ENCODE data around the gene KLF4.
A peak's percentile ranks its signal among the peaks of the same experiment; 100 is the strongest.
"Not testable (repeated sequence)": the region's sequence is repeated elsewhere in the genome, so short reads cannot be mapped to it uniquely, and the experiment has no call there.

The KLF4 gene

DNA sequence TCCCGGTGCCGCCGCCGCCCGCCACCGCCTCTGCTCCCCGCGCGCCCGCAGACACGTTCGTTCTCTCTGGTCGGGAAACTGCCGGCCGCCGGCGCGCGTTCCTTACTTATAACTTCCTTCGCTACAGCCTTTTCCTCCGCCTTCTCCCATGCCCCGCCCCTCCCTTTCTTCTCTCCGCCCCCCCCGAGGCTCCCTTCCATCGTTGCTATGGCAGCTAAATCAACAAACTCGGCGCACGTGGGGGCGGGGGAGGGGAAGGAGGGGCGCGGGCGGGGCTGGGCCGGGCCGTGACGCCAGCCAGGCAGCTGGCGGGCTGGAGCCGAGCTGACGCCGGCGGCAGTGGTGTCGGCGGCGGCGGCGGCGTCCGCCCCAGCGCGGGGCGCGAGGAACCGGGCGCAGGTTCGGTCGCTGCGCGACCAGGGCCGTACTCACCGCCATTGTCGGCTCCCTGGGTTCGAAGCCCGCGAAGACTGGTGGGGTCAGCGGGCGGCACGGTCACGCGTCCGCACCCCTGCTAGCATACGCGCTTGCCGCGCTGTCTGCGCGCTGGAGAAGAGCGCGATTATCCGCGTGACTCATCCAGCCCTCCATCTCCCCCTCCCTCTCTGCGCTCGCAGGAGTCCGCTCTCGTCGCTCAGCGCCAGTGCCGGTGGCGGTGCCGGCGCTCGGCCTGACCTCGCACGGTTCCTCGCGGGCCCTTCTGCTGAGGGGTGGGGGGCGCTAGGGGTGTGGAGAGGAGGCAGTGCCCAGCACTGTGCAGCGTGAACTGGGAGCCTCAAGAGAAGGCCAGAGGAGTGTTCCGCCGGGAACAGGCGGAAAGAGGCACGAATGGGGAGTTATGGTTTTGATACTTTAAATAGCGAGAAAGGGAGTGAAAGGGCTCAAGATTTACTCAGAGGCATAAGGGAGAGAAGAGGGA is at the start of gene KLF4:
TSS of gene KLF4 (minus strand) at position 83 of the 919 bp plus-strand sequence. CDS start 597 bp downstream, outside the sequence.
- FAIRE-seq, result no peak

DNA sequence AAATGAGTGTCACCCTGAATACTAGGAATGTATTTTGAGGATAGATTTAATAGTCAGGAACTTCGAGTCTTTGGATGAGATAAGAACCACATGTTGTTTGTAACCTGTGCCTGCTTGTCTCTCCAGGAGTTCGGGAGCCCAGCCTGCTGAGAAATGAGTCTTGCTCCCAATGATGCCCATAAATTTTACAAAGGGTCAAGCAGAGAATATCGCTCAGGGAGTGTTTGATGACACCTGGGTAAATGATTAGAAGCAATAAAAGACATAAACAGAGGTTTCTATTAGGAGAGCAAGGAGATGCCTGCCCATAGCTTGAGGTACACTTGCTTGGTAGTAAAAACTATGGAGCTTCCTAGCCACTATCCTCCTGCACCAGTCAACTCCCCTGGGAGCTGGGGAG is 46.9 kb upstream of the KLF4 start:
- FAIRE-seq, result no peak

DNA sequence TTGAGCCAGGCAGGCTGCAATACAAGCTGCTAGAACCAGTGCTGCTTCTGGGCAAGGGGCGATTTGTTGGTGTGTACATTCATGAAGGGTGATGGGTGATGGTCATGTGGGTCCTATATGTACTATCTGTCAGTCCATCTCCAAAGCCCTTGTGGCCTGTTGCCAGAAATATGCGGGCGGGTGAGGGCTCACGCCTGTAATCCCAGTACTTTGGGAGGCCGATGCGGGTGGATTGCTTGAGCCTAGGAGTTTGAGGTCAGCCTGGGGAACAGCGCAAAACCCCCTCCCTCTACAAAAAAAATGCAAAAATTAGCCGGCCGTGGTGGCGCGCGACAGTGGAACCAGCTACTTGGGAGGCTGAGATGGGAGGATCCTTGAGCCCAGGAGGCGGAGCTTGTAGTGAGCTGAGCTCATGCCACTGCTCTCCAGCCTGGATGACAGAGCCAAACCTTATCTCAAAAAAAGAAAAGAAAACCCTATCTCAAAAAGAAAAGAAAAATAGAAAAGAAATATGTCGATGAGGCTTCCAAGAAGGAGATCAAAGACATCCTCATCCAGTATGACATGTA is 45.0 kb upstream of the KLF4 start:
- FAIRE-seq, result no peak

DNA sequence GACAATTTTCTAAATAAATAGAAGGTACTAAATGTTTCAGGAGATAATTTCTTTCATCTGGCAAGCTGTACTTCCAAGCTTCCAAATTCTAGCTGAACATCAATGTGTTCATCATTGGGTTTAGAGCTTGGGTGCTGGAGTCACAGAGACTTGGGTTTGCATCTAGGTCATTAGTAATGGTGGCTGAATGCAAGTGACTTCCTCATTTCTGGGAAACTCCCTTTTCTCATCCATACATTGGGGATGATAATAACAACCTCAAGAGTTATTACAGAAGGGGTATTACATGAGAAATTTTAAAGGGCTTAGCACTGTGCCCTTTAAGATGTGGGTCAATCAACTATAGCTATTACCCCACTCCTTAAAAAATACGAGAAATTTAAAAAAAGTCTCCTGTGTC is 41.1 kb upstream of the KLF4 start:
- no peak for FAIRE-seq

- no peak for FAIRE-seq
These were observed 39.1 kb upstream of the KLF4 start for GRCh38 chr9:107528686-107529085.

DNA sequence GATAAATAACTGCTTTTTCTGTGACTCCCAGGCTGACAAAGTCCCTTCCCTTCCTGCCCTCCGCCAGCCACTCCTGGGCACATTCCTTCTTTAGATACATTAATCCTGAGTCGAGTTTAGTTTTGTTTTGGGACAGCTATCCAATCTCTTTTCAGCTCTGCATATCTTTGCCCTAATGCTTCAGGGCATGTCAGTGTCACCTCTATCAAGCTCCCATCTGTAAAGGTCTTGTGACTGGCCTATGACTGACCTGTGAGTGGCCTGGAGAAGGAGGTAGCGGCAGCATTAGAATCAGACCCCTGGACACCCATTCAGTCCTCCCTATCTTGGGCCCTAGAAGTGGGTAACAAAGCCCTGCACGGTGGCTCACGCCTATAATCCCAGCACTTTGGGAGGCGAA is 34.0 kb upstream of the KLF4 start:
- FAIRE-seq, result no peak

- no peak for FAIRE-seq
These were observed 30.6 kb upstream of the KLF4 start for GRCh38 chr9:107520186-107520585.

GRCh38 chr9:107518037-107518807 is 28.7 kb upstream of the KLF4 start:
- FAIRE-seq, result no peak

DNA sequence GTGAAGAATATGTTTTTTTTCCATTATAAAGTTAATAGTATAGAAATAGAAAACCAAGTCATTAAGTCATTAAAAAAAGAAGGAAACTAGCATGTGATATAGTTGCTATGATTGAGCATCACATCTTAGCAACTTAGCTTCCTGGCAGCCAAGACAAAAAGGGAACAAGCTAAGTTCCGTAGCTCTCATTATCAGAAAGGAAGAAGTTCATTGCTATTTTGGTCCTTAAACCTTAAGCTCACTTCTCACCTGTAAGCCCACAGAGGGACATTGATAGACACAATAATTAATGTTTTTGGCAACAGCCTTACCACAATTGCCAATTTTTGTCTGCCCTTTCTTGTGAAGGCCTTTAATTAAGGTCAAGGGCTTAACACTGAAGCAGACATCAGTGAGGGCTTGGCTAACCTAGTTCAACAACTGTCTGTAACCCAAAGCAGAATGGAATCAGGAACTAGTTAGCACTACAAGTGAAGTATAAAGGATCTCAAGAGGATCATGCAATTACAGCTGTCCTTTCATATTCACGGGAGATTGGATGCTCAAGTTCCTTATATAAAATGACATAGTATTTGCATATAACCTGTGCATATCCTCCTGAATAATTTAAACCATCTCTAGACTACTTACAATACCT is 24.0 kb upstream of the KLF4 start:
- no peak for FAIRE-seq

DNA sequence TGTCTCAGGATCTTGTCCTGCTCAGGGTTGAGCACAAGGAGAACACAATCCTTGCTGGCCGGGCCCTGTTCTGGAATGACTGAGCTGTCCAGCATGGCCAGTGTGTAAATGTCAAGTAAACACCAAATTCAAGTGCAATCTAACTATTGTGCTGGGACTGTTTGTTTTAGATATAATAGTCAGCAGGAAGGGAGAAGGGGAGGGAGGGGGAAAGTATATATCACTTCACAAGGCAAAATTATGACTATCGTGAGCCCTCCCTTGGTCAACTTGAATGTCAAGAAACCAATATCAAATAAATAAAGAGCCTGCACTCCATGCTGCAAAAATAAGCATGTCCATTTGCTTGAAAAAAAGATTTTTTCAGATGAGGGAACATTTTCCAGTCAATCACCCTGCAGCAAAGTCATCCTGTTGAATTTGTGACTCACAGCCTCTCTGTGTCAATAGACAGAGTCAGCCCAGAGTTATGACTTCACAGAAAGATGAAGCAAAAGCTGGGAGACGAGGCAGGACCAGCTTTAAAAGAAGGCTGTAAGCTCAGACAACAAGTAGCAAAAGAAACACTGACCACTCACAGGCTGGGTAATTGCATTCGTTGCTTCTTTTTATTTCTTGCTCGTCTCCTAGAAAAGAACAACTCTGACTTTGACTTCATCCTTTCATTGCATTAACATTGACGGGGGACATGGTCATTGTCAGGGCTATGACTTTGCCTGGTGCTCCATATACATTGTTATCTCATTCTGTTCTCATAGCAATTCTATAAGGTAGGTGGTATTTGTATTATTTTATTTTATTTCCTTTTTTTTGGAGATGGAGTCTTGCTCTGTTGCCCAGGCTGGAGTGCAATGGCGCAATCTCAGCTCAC is 15.3 kb upstream of the KLF4 start:
- FAIRE-seq, result peak; percentile 97

- no peak for FAIRE-seq
These were observed 12.9 kb upstream of the KLF4 start for GRCh38 chr9:107502464-107502863.

DNA sequence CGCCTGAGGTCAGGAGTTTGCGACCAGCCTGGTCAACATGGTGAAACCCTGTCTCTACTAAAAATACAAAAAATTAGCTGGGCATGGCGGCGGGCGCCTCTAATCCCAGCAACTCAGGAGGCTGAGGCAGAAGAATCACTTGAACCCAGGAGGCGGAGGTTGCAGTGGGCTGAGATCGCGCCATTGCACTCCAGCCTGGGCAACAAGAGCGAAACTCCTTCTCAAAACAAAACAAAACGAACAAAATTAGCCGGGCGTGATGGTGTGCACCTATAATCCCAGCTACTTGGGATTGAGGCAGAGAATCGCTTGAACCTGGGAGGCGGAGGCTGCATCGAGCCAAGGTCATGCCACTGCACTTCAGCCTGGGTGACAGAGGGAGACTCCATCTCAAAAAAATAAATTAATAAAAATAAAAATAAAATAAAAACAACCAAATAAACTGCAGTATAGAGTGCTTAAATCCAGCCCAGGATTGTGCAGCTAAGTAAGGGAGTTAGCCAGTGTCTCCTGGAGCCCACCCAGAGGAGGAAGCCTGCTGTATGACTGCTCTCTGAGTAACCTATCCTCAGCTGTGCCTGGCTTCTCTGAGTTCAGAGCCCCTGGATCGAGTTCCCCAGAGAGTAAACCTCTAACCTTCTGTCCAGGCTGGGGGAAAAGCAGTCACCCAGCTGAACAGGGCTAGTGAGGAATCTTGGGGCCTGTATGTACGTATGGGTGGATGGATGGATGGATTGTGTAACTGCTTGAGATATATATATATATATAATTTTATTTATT is 11.0 kb upstream of the KLF4 start:
- FAIRE-seq, result not testable (repeated sequence)

DNA sequence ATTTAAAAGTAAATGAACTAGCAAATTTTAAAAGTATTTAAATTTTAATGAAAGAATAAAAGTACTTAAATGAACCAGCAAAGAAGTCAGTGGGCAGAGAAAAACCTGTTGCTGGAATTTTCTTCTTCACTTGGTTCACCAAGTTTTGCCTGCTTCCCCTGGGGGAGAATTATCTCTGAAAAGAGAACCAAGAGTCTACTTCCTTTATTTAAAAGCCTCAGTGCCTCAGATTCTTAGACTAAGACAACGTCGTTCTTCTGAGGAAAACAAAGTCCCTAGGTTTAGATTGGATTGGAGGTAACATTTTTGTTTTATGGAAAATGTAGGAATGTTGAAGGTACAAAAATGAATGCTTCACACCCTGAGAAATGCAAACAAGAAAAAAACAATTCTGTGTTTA is 7.4 kb upstream of the KLF4 start:
- no peak for FAIRE-seq

GRCh38 chr9:107492381-107492970 is 2.9 kb upstream of the KLF4 start:
- FAIRE-seq, result no peak

DNA sequence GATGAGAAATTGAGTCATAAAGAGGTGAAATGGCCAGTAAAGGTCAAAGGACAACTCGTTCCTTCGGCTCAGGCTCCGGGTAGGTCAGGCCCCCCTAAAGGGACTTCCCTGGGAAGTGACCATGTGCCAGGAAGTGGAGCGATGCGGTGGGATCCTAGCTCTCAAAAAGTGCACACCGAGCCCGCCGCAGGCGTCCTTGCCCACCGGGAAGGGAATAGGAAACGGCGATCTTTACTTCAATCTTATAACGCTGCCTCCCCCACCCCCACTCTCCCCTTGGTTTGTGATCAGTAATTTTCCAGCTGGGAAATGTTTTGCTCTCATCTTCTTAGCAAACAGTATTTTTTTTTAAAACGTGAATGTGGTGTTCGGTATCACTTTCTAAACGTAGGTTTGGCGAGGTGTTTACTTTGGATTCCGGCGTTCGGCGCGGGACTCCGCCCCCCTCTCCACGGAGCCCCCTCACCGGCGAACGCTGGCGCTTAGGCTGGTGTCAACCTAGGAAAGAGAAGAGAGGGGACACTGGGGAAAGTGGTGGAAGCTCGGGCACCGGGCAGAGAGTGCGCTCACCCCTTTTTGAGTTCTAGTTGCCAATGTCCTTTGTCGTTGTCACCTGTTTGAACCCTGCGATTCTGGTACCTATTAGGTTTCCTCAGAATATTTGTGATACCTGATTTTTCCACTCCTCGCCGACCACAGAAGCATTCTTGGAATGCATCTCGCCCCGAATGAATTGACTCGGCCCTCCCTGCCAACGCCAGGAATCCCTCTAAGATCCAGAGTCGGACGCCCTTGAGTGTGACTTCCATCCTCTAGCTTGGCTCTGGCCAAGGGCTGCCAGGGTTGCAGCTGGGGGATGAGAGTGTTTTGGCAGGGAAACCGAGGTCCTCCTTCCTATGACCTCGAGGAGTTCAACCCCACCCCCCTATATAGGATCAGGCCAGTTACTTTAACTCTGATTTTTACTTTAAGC is 1.8 kb upstream of the KLF4 start:
- no peak for FAIRE-seq

GRCh38 chr9:107490606-107490970 is 1.0 kb upstream of the KLF4 start:
- not testable (repeated sequence) for FAIRE-seq

- no peak for FAIRE-seq
These were observed 360 bp downstream of the KLF4 start for GRCh38 chr9:107489144-107489673.

- FAIRE-seq, result no peak
These were observed 1.0 kb downstream of the KLF4 start for GRCh38 chr9:107488375-107489143.

All from islet of Langerhans (tissue), 1 donor.